NCI-H510A (cell line): Measurements from ENCODE around the gene BCAS3.

Experiments
- DNase-seq: peaks from one replicate; lab custom pipeline; 2025; lab: John Stamatoyannopoulos, UW

Gene BCAS3

DNA sequence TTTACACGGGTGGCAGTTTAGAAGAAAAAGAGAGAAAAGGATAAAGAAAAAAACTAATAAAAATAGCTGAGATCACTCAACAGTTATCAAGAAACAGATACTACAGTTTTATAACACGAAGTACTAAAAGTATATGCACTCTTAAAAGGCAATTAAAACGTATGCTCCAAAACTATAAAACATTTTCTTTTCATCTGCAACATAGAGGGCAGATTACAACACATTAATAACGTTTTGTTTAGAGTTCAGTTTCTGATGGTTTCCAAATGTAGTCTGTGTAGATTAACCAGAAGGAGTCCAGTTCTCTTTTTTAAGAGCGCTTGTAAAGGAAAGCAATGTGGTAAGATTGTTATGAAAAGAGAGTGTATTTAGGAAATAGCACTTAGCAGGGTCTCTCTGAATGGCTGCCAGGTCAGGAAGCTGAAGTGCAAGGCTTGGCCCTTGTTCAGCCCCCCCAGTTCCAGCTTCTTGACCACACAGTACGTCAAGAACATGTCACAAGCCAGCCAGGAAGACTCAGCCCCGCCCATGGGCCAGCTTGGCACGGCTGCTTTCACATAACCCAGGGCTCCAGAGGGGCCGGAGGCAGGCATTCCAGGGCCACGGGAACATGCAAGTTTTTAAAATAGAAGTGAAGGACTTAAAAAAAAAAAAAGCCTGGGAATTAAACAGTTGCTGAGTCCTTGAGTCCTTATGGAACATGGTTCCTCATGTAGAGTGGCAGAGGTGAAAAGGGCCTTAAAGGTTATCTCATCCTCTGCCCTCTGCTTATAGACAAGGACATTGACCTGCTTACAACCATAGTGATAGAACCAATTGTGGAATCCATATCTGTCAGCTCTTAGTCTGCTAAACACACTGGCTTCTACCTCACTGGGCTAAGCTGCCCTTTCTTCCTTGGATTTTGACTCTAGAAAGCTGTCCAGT, 574.6 kb downstream of the BCAS3 start:
- DNase-seq: no peak

DNA sequence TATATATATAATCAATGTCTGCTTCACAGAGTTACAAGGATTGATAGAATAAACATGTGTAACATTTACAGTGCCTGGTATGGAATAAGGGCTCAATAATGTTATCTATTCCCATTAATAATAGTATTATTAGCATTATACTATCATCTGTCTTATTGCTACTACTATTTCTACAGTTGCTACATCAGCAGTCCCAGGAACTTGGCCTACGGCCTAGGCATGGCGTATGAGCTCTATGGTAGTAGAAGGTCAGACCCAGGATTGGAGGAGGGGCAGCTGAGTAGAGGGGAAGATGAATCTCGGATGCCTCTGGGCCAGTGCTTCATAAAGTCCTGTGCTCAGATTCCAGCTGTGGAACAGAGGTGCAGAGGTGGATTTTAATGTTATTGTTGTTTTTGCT, 575.7 kb downstream of the BCAS3 start:
- no peak for DNase-seq

DNA sequence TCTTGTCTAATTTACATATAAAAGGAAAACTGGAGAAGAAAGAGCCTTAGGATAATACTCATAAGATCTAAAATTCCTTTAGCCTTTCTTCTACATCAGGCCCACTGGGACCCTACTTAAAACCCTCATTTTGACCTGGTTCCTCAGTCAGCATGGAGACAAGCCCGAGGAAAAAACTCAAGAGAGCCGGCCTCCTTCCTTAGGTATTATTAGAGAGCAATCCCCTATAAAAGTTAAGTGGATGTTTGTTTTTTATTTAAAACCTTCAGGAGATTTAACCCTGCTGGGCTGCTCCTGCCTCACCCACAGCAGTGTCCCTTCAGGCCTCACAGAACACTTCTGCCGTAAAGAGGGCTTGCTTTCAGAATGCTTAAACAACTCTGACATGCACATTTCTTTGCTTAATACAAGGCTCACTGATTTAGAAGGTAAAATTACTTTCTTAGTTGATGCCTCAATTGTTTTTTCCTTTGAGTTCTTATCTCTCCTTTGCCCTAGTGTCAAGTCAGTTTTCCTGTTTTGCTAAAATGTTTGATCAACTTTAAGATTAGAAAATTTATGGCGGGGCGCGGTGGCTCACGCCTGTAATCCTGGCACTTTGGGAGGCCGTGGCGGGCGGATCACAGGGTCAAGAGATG, 576.4 kb downstream of the BCAS3 start:
- no peak for DNase-seq

DNA sequence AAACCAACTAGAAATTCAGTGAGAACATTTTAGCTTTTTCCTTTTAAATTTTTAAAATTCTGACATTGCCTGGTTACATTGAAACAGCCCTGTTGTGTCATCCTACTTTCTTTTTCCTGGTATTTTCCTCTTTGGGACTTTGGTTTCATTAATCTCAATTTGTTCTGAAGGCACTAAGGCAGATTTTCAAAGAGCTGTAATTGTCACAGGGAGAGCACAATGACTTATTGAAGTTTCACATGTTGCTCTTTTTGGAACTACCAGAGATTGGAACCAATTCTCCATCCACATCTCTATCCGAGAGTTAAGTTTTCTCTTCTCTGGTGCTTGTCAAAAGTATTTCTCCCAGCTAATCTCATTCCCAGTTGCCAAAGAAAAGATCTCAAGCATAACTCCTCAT, 577.3 kb downstream of the BCAS3 start:
- DNase-seq: no peak

DNA sequence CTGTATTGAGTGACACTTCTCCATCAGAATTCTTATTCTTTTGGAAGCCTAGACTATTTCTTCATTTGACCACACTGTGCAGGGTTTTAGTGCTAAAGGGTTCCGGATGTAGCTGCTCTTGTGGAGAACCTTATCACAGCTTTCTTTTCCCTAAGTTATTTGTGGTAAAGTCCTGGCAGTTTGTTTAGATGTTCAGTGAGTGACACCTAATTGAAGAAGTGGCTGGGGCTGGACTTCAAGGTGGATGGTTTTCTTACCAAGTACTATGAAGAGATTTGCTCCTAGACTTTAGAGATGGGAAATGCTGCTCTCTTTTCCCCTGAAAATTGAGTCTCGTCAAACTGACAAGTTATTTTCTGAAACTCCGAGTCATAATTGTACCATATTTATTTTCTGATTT, 578.0 kb downstream of the BCAS3 start:
- no peak for DNase-seq

DNA sequence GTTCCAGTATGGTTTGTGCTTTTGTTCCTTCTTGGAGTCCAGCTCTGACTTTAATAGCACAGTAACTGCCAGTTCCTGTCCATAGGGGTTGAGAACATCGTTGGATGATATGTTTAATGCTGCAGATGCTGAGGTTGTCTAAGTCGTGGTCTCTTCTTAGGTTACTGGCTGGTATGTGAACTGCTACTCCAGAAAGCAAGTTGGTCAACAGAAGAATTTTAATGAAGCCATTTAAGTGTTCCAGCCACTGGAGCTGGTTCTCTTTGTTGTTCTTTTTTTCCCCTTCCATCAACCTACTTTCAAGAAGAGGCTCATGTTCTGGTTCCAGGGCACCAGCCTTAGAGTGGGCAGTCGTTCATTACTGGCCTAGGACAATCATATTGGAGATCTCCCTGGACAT, 581.7 kb downstream of the BCAS3 start:
- no peak for DNase-seq

DNA sequence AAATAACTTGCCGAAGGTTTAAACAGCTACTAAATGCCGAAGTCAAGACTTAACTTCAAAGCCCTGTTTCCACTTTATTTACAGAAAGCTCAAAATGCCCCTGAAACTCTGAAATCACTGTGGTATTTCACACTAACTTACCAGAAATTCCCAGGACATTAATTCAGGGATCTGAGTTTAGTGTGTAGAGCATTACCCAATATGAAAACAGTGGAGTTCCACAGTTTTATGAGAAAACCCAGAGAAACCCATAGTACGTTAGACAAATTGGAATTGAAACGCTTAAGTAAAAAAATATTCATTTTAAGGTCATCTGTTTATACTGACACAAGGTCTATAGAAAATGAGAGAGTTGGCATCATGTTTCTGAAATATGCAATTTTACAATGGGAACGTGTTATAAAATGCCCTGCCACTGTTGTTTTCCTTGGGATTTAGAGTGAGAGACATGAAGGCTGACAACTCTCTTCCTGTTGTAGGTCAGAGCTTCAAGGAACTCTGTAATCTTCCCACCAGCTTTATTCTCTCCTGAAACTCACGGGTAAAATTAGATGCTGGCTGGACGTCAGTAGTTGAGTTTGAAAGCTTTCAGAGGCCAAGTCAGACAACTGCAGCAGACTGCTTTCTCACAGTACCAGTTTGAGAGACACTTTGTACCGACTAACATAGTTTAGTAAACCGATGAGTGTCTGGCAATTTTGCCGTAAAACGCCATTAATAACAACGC, 582.6 kb downstream of the BCAS3 start:
- no peak for DNase-seq

DNA sequence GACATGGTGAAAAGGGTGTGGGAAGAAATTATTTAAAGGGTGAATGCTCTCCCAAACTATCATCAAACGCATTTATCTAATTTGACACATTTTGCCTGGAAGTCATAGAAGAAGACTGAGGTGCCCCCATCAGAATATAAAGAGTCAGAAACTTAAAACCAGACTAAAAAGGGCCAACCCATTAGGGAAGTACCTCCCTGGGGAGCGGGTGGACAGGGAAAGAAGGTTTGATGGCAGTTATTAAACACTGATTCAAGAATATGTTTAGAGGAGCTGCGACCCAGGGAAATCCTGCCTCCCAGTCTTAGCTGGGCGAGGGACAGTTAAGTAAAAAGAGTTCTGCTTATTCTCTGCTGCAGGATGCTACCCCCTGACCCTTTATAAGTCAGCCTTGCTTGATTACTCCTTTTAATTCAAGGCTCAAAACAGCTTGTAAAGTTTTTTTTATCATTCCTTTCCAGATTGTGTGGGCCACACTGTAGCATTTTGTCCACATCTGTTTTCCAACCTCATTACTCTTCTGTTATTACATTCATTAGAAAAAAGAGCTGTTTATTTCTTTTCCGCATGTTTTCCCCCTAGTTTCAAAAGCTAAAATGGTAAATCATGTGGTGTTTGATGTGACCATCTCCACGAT, 583.5 kb downstream of the BCAS3 start:
- no peak for DNase-seq

DNA sequence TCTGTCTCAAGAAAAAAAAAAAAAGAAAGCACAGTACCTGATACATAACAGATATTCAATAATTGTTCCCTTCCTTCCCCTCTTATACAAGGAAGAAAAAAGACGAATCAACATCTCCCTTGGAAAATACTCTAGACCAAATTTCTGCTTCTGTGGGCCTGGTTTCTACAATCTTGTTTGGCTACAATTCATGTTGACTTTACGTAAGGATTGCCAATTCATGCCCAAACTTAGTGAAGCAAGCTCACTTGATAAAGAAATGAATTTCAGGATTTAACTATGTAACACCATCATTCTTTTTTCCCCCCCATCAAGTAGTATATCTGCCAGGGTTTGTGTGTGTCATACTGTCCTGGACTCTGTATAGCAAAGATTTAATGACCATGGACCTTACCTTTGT, 587.7 kb downstream of the BCAS3 start:
- DNase-seq: no peak

DNA sequence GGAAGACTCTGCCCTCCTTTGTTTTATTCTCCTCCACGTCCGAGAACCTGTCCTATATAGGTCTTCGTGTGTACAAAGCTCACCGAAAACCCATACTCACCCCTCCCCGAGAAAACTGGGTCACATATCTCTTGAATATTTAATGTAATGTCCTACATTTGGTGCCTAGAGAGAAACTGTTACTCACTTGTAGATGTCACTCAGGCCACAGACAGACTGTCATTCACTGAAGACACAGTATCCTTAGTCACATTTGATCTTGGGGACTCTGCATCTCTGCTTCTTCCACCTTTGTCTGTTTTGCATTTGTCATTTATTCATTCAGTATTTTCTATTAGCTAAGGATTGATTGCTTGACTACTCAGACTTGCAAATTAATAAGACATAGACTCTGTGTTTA, 590.2 kb downstream of the BCAS3 start:
- no peak for DNase-seq

DNA sequence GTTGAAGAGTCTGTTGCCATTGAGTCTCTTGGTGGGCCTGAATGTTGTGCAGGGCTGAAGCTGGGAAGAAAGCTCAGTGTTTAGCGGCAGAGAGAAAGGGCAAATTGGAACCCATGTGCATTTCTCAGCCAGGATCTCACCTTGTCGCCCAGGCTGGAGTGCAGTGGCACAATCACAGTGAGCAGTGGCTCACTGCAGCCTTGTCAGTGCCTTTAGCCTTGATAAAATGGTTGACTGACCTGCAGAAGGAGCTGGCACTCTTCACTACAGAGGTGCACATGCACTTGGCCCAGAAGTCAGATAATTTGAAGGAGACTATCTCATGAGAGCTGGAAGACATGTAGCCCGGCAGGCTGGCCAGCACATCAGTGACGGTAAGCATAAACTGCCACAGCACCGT, 597.7 kb downstream of the BCAS3 start:
- DNase-seq: no peak

DNA sequence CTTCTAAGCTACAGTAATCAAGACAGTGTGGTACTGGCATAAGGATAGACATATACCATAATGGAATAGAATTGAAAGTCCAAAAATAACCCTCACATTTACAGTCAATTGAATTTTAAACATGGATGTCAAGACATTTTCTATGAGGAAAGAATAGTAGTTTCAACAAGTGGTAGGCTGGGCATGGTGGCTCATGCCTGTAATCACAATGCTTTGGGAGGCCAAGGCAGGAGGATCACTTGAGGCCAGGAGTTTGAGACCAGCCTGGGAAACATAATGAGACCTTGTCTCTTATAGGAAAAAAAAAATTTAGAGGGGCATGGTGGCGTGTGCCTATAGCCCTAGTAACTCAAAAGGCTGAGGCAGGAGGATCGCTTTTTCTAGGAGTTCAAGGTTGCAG, 599.2 kb downstream of the BCAS3 start:
- no peak for DNase-seq

DNA sequence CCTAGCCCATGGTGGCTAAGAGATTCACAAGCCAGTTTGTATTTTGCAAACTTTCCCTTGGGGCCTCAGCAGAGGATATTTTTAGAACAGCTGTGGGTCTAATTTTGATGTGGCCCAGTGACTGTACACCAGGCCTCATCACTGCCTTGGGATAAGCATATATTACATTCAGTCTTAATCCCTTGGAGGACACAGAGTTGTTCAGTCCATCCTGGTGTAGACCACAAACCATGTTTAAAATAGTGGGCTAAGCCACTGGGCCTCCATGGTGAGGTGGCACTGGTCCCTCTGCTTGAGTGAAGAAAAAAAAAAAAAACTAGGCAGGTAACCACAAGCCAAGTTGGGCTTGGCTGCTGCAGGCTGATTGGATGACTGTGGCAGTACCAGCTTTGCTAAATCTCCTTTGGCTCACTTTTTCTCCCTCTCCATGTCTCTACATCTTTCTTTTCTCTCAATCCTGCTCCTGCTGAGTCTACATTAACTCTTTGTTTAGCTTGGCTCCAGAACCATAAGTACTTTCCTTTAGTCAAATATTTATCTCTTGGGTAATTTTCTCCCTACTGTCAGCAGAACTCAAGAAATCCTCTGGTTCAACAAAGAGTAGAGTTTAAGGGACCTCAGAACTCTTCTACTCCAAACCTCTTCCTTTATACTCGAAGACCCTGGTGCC, 602.0 kb downstream of the BCAS3 start:
- DNase-seq: no peak

DNA sequence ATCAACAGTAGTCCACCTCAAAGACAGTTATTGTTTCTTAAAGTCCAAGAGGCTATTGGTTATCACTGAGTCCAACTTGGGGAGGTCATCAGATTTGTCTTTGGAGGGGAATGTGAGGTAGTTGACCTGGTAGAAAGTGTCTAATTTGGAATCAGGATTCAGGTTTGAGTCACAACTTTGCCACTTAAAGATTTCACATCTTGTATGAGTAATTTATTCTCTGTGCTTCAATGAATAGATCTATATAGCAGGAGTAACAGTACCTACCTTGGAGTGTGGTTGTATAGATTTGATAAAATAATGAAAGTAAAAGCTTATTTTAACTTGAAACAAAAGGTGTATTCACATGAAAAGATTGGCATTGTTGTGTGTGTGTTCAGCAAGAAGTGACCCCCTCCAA, 602.7 kb downstream of the BCAS3 start:
- DNase-seq: no peak

DNA sequence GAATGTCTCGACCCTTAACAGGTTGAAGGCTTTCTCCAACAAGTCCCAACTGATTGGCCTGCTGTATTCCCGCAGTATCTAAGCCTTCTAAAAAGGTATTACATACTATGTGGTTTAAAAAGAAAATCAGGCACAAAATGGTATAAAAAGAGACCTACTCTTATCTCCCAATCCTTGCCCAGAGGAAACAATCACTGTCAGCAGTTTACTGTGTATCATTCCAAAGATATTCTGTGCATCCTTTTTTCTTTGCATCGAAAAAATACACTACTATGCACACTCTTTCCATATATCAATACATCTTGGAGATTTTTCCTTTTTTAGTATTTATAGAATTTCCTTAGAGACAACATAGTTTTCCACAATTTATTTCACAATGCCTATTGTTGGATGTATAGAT, 603.2 kb downstream of the BCAS3 start:
- DNase-seq: no peak

DNA sequence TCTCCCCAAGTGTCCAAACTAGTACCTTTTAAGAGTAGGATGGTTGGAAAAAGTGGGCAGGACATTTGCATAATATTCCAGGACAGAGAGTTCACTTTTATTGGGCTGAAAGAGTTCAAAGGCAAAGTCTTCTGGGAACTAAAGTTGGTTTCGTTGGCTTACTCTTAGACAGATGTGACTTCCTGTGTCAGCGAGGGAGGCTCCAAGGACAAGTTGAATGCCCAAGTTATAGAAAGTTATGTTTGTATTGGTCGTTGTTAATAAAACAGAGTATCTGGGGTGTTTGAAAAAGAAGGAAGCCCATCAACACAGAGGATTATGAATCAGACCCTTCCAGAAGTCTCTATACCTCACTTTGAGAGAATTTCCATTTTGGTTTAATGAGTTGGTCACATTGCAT, 604.7 kb downstream of the BCAS3 start:
- no peak for DNase-seq

DNA sequence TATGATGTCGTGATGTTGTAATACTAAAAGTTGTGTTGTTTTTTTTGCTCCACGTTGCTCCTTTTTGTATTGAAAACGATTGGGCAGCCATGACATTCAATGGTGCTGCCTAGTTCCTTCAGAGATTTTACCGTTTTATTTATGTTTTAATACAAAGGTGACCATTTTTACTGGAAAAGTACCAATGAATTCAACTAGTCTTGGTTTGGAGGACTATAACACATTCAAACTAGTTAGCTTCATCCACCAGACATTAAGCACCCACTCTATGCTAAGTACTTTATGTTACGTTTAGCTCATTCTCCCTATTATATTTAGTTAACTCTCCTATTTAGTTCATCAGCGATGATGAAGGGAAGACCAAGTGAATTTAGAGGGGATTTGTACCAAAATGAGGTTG, 605.4 kb downstream of the BCAS3 start:
- no peak for DNase-seq

DNA sequence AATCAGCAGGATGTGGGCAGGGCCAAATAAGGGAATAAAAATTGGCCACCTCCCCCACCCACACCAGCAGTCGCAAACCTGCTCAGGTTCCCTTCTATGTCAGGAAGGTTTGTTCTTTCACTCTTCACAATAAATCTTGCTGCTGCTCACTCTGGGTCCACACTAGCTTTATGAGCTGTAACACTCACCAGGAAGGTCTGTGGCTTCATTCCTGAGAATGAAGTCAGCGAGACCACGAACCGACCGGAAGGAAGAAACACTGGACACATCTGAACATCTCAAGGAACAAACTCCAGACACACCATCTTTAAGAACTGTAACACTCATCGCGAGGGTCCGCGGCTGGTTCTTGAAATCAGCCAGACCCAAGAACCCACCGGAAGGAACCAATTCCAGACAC, 606.5 kb downstream of the BCAS3 start:
- DNase-seq: no peak

DNA sequence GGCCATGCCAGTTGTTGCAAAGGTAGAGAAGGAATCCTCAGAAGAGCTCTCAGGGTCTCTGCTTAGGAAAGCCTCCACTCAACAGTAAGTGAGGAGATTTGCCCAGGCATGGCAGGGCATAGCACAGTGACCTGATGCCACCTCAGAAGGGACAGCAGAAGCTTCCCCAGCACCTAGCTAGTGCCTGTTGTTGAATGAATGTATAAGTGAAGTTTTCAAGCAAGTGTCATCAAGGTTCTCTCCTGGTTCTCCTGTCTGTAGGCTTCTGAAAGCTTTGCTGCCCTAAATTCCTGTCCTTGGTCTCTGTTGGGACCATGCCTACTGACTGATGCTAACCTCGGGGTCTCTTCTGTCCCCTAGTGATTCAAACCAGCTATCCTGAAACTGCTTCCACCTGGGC, 607.1 kb downstream of the BCAS3 start:
- DNase-seq: no peak

DNA sequence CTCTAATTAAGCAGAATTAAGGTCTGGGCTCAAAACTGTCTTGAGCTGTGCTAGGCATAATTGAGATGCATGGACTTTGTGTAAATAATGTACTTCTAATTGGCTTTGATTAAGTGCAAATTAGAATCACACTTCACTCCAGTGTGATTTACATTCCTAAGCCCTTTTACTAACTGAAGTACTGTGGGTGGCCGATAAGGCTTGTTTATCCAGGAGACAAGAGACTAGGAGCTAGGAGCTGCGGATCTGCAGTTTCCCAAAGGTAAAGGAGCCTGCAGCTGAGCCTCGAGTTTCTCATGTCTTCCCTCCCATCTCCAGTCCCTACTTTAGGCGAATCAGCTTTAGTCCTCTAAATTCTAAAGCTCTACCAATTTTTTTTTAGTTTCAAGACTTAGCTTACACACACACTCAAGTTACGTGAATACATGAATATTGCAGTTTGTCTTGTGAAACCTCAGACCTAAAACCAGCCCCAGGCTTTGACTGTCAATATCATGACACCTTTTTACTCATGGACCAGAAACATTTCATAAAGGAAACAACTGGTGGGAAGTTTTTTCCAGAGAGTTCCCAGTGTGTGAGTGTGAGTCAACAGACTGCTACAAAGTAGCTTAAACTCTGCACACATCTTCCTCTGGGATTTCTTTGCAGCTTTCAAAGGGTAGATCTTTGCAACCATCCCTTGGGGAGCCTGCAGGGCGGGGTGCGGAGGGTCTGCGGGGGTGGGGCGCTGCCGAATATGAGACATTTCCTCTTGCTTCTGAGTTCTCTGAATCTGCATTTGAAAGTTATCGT, 608.1 kb downstream of the BCAS3 start:
- no peak for DNase-seq

DNA sequence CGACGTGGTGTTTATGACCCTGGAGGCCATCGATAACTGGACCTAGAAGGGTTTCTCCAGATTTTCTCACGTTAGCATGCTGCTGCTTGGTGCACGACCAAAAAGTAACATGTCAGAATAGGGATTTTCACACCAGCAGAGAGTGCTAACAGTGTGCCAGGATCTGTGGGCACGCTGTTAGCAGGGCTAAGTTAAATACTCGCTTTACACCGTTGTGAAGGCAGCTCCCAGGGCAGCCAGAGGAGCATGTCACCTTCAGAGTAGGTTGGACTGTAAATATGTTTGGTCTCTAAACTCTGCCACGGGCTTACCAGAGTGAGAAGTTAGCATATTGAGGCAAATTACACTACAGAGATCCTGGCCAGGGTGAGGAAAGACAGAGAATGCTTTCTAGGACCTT, 608.8 kb downstream of the BCAS3 start:
- no peak for DNase-seq
